Stimulated activated CD4-positive, alpha-beta T cell treated with anti-CD3 and anti-CD28 coated beads, Interleukin-1b, Interleukin-23, amount 100 ng/mL, for 1 hour (primary cell): ENCODE data around the gene CTNNAL1.
"Not testable (repeated sequence)": the region's sequence is repeated elsewhere in the genome, so short reads cannot be mapped to it uniquely, and the experiment has no call there.

Source experiments
- DNase-seq, 2 donors: peaks; one replicate each; pipeline ENCODE4 v3.0.0-alpha.2; 2020; ENCODE audit warnings: low read depth in 2 of 2

The CTNNAL1 gene

GRCh38 chr9:109012876-109013678 lies at the start of gene CTNNAL1:
Gene CTNNAL1 (minus strand): TSS chr9:109013499. CDS start chr9:109013442, 57 bp downstream.
- peak; percentile 66 to 72 for DNase-seq

DNA sequence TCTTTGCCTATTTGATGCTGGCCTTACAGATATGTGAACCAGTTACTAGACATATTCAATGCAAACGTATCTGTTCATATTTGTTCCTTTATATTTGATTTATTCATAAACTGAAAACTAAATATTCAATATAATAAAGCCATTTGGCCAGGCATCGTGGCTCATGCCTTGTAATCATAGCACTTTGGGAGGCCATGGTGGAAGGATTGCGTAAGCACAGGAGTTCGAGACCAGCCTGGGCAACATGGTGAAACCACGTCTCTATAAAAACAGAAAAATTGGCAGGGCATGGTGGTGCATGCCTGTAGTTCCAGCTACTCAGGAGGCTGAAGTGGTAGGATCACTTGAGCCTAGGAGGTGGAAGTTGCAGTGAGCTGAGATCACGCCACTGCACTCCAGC lies 49.2 kb upstream of the CTNNAL1 start:
- no peak for DNase-seq

GRCh38 chr9:109060191-109060590 lies 46.9 kb upstream of the CTNNAL1 start:
- DNase-seq, result no peak

- not testable (repeated sequence) for DNase-seq
Measured at GRCh38 chr9:109053121-109053520, 39.8 kb upstream of the CTNNAL1 start.

DNA sequence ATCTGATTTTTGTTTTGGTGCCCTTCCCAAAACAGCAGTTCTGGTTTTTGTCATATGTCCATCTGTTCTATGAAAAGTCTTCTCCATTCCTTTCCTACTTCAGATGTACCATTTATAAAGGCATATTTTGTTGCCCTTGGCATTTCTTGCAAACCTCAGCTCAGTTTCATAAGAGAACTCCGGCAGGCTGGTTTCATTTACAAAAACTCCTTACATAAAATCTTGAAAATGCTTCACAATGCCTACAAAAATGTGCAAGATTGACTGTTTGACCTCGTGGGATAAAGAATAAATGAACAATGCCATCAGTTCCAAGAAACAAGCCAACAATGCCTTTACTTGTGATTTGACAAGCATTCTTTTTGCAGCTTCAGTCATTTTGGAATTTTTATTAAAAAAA lies 39.1 kb upstream of the CTNNAL1 start:
- DNase-seq, result no peak

- DNase-seq, result no peak
Measured at GRCh38 chr9:109051733-109052132, 38.4 kb upstream of the CTNNAL1 start.

DNA sequence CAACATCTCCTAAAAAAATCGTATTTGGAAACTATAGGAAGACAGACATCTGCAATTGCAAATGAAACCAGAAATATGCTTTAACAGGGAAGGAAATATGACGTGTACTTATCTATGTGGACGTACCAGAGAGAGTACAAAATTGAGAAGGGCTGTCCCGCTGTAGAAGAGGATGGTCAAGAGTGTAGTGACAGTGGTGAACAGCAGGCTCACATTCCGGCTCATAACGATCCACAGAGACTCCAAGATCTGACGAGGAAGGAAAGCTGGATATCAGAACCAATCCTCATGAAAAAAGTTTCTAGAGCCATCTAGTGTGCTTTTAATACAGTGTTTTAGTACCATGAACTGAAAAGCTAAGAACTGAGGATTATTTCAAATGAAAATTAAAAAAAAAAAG lies 37.1 kb upstream of the CTNNAL1 start:
- DNase-seq, result no peak

DNA sequence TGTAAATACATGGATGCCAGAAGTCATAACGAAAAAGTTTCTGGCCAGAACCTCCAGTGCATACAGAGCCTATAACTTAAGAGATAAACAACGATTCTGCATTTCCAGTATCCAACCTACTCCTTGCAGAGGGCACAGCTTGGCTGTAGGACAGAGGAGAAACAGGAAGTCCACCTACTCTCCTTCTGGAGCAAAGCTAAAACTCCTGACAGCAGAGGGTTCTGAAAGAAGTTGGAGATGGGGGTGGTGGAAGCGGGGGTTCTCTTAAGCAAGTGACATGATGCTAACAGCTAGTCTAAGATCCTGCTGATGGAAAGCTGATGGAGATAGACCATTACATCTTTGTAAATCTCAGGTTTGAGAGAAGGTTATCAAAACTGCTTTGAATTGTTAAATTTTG lies 35.5 kb upstream of the CTNNAL1 start:
- no peak for DNase-seq

GRCh38 chr9:109047259-109047658 lies 34.0 kb upstream of the CTNNAL1 start:
- DNase-seq, result no peak

DNA sequence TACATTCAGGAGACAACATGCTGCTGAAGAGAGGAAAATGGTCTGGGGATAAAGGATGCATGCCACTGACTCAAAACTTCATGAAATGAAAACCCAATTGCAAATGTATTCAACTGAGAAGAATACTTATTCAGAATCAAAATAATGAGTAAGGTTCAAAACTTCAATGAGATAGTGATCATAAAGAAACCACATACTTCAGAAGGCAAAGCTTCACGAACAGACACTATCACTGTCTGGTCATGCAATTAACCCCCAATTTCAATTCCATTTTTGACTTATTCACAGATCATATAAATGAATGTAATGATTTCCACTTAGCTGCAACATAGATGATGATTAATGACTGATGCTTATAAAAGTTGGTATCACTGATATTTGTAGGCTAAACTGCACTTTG lies 33.0 kb upstream of the CTNNAL1 start:
- no peak for DNase-seq

DNA sequence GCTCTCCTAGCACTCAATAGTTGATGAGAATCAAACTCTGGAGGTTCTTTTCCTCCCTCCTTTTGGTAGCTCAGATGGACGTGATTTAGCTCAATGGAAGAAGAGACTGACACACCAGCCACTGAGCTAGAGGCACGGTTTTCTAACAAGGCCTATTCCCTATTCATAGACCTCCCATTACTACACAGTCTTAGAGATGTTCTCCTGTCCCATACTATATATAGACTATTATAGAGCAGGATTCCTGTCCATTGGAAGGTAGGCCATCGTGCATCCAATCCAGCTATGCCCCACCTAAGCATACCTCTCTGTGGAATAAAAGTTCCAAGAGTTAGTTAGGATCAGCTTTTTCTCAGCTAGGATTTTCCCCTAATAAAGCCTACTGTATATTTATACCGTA lies 30.3 kb upstream of the CTNNAL1 start:
- DNase-seq, result no peak

GRCh38 chr9:109040571-109040970 lies 27.3 kb upstream of the CTNNAL1 start:
- no peak for DNase-seq

- DNase-seq, result no peak
Measured at GRCh38 chr9:109039539-109039938, 26.2 kb upstream of the CTNNAL1 start.

- no peak for DNase-seq
Measured at GRCh38 chr9:109037946-109038715, 24.8 kb upstream of the CTNNAL1 start.

GRCh38 chr9:109036744-109037680 lies 23.7 kb upstream of the CTNNAL1 start:
- no peak for DNase-seq

DNA sequence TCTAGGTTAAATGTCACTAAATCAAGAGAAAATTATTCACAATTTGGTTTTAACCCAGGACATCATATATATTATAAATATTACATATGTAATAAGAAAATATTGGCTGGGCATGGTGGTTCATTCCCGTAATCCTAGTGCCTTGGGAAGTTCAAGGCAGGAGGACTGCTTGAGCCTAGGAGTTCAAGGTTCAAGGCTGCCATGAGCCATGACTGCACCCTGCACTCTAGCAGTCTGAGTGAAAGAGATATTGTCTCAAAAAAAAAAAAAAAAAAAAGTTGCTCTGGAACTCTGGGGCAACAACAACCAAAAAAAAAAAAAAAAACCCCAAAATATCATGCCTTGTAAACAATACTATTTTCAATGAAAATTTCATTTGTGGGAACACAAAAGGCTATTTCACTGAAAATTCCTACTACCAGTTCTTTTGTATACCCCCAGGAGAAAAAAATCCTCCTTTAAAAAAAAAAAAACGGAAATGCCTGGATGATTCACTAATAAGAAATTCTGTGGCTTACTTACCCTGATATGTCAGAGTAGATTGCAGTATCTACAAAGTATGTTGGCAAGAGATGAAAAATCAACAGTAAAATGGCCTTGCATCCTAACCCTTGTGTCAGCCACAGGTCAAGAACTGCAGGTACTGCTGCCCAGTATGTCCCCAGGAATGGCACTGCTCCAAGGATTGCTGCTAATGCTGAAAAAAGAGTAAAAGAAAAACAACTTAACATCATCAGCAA lies 22.6 kb upstream of the CTNNAL1 start:
- DNase-seq, result no peak

- no peak for DNase-seq
Measured at GRCh38 chr9:109033941-109034700, 20.8 kb upstream of the CTNNAL1 start.

DNA sequence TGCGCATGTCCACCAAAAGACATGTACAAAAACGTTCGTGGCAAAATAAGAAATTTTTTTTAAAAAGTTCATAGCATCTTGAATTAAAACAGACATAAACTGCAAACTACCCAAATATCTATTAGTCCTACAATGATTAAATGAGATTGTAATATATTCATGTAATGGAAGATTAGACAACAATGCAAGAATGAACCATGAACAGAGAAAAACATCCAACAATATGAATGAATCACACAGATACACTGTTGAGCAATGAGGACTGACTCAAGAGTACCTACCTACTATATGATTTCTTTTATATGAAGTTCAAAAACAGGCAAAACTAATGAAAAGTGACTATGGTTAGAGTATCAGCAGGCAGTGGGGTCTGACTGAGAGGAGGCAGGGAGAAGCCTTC lies 17.9 kb upstream of the CTNNAL1 start:
- DNase-seq, result no peak

- no peak for DNase-seq
Measured at GRCh38 chr9:109030426-109030825, 17.1 kb upstream of the CTNNAL1 start.

DNA sequence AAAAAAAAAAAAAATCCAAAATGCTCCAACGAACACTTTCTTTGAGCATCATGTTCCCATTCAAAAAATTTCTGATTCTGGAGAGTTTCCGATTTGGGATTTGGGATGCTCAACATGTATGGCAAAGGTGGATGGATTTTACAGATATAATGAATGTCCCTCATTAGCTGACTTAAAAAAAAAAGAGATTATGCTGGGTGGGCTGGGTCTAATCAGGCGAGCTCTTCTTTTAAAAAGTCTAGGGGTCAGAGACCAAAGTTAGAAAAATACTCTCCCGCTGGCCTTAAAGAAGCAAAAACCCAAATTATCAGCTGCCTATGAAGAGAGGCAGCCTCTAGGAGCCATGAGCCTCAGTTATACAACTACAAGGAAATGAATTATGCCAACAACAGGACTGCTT lies 15.2 kb upstream of the CTNNAL1 start:
- DNase-seq, result no peak

- DNase-seq, result no peak
Measured at GRCh38 chr9:109027176-109027575, 13.9 kb upstream of the CTNNAL1 start.
